Skin epidermis (tissue), 12 donors: ENCODE data around the gene MMRN1.

Experiments
- H3K27ac ChIP-seq, 21 experiments: fragments of 200-600 bp; sonication (generic) in 11 of 21; one replicate each; pipeline ENCODE4 v1.5.0; 2020; ENCODE audit warnings: mild to moderate bottlenecking in 3 of 21, inconsistent platforms in 2 of 21, moderate library complexity in 2 of 21
- H3K4me3 ChIP-seq, 7 experiments: fragments of 200-600 bp; sonication (generic) in 2 of 7; one replicate each; pipeline ENCODE4 v1.5.0; 2020; ENCODE audit warnings: inconsistent platforms in 2 of 7, mild to moderate bottlenecking in 2 of 7, moderate library complexity in 1 of 7

The MMRN1 gene

DNA sequence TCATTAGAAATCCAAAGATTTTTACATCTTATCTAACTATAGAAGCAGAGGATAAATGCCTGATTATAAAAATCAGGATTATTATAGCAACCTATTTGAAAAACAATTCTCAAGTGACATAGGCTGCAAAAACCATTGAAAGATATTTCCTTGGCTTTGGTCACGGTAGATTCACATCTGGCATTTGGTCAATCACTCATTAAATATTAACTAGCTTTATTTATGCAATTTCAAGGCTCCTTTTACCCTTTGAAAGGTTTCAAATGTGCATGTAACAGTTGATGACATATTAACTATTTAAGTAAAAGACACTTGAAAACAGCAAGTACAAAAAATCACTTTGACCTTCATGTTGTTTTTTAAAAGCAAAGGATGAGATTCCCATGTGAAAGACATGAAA, 98.1 kb downstream of the MMRN1 start:
- no peak overlapping the region for H3K4me3 ChIP-seq
- no peak overlapping the region for H3K27ac ChIP-seq

DNA sequence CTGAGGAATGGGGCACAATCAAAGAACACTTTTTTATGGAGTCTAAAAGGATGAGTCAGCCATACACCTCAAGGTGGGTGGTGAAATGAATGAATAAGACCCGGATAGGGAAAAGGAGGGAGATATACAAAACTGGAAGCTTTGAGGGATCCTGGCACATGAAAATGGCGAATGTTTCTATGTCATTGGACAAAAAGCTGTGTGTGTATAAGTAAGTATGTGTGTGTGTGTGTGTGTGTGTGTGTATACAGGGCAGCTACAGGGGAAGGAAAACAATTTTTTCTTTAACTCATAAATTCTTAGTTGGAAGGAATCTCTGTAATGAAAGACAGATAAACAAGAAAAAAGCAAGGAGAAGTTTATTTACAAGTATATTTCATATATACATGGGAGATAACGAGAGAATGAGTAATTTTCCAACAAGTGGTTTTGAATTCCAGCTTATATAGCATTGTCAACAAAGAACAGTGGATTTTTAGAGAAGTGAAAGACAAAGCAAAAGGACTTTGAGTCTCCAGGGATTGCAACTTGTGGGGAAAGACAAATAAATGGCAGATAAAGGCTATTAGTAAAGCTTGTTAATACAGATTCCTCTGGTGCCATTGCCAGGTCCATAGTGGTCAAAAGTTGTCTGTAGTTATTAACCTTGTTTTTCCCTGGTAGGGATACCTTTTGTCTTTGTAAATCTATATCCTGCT, 99.7 kb downstream of the MMRN1 start:
- Histone ChIP-seq H3K4me3 (no peak overlapping the region), H3K27ac (no peak overlapping the region)

DNA sequence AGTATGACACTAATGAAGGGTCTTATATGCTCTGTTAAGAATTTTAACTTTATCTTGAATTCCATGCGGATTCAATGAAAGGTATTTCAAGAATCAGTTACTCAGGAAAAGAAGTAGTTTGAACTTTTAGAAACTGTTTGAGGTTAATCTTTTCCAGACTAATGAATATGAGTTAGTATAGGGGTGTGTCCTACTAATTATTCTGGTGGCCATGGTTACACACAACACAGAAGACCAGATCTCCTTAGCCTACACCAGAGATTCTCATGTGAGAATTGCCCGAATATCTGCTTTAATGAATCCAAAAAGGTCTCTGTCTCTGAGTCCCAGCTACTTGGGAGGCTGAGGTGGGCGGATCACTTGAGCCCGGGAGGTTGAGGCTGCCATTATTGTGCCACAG, 100.4 kb downstream of the MMRN1 start:
- Histone ChIP-seq H3K4me3 (no peak overlapping the region), H3K27ac (no peak overlapping the region)

DNA sequence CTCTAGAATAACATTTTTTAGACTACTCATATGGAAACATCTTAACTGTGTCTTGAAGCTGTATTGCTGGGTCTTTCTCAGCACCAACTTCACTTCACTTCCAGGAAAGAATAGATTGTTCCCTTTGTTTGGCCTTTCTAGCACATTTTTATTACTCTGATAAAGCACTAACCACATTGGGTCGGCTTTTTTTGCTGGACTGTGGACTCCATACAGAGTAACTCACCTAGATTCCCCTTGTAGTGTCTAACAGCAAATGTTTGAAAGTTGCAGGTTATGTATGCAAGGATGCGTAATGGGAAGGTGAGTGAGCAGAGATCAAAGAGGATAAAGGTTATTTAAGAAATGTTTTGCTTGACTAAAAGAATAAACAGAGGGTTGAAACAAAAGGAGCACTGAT, 101.2 kb downstream of the MMRN1 start:
- Histone ChIP-seq H3K4me3 (no peak overlapping the region), H3K27ac (no peak overlapping the region)

DNA sequence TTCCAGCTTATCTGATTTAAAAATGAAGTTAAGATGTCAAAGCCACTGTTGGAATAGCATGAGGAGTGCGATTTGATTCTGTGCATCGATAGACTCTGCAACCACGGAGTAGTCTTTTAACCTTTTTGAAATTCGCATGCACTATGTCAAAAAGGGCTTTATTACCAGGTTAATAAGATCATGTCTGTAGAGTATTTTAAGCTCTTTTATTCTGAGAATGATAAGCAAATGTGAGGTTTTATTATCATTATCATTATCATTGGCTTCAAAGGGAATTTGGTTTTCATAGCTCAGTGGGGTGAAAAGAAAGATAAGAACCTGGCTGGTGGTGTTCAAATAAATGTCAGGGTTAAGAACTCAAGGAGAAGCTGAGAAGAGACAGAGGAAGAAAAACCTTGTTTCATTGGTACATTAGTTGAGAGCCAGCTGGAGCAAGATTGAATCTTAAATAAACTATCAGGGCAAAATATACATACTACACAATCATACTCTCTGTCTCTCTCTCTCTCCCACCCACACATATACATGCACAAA, 102.6 kb downstream of the MMRN1 start:
- Histone ChIP-seq H3K4me3 (no peak overlapping the region), H3K27ac (no peak overlapping the region)

DNA sequence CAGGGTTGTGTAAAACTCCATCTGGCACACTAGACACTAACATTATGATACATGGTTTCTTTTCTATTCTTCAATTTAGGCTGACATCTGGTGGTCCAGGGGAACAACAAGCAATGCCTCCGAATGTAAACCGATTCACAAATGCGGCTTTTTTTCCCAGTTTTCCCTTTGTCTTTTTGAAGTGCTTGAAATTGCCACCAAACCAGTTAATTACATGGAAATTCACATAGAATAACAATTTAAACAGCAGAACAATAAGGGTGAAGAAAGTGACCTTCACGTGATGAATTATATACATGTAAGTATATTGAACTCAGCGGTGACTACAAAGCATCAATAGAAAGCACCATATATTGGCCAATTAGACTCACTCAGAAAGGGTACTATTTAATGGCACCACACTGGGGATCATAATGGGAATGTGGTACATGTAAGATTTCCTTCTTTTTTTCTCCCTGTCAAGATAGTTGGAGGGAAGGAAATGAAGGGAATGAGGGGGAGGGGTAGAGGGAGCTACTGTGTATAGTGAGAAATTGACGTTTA, 103.9 kb downstream of the MMRN1 start:
- no peak overlapping the region for H3K27ac ChIP-seq

DNA sequence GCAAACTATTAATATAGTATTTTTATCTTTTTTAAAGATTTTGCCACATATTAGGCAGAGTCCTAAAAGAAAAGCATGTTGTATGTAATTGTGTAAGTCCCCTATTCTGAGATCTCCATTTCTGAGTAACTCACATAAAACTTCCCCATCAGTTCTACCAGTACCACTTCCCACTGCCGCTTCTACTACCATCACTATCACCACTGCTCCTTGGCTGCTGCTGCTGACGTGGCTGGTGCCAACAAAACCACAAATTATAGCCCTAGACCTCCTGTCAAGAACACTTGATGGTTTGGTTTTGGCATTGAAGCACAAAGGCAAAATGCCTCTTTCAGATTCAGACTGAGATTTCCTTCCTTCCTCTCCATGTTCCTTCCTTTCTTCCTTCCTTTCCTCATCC, 106.4 kb downstream of the MMRN1 start:
- Histone ChIP-seq H3K4me3 (no peak overlapping the region), H3K27ac (no peak overlapping the region)

More for the DNA sequence above, 103.9 kb downstream of the MMRN1 start:
- no peak overlapping the region for H3K4me3 ChIP-seq

DNA sequence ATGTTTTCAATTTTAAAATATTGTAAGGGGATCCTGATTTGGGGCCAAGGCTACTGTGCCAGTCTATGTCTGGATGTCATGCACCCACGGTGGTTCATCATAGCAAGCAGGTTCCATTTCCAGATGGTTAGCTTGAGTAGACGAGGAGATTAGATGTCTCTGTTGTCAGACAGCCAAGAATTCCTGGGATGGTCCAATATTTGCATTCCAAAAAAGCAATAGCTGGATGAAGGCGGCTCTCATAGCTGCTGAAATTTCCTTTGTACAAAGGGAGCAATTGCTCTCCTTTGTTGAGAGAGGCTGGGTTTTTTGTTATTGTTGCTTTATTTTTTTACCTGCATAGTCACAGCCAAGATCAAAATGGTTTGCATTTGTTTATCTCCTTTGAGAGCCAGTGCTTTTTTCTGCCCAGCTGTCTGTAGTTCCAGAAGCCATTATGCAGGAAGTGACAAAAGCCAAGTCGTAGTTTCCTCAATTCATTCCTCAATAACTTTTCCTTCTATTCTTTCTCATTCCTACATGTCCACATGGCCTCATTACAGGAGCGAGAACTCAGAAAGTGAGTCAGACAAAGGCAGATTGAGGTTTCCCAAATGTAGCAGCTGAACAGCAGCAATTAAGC, 107.9 kb downstream of the MMRN1 start:
- no peak overlapping the region for H3K27ac ChIP-seq
- H3K4me3 ChIP-seq, result no peak overlapping the region
